ENCODE results near the gene MICAL3. TPM values are rescaled to one million over a fixed set of nuclear protein-coding genes. Genes with fewer than 3 reads are reported as not detected.

Gene MICAL3
- total and polyA plus RNA-seq, 4 donors = 4.4 to 30.7 (median 15.4) TPM

DNA sequence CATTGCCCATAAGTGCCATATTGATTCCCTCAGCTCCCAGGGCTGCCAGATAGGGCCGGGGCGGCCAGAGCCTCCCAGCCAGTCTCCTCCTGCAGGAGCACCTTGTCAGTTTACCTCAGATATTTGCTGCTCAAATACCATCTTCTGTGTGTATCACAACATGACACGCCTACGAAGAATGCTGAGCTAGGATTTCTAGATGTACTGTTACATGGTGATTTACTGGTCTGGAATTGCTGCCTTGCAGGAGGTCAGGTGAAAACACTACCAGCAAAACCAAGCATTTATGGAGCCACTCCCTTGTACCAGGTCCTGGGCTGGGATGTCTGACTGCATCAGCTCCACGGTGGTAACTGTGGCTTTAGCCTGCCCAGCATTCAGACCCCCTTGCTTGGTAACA lies 11.8 kb downstream of the MICAL3 start:
- Histone ChIP-seq H3K4me1 (ENCODE audit: control insufficient read depth in 5 of 5, insufficient read depth in 5 of 5, low read length in 5 of 5) (peaks cover 0 to 4% (median 0%) of the 10 kb centered on the region in 5 donors), H3K36me3 (ENCODE audit: control insufficient read depth in 4 of 4, insufficient read depth in 4 of 4, low read length in 4 of 4) (no peaks in the 10 kb centered on the region), H3K9ac (ENCODE audit: insufficient read depth in 1 of 2, low read length in 2 of 2) (no peak overlapping the region), H3K27me3 (ENCODE audit: control insufficient read depth in 3 of 3, insufficient read depth in 3 of 3, low read length in 2 of 3) (no peaks in the 10 kb centered on the region), H3K9me3 (ENCODE audit: control insufficient read depth in 4 of 4, insufficient read depth in 3 of 4, low read length in 3 of 4) (no peaks in the 10 kb centered on the region), H3K4me3 (no peak overlapping the region), H3K27ac (ENCODE audit: low read depth in 1 of 2, low read length in 1 of 2) (no peak overlapping the region)
- DNase-seq (no peak), ATAC-seq (ENCODE audit: insufficient read depth, low FRiP score) (no peak)
- 93 to 94% methylated on average over 5 of the region's 5 CpGs for WGBS, 2 donors
- TF ChIP-seq, protein P1, sequence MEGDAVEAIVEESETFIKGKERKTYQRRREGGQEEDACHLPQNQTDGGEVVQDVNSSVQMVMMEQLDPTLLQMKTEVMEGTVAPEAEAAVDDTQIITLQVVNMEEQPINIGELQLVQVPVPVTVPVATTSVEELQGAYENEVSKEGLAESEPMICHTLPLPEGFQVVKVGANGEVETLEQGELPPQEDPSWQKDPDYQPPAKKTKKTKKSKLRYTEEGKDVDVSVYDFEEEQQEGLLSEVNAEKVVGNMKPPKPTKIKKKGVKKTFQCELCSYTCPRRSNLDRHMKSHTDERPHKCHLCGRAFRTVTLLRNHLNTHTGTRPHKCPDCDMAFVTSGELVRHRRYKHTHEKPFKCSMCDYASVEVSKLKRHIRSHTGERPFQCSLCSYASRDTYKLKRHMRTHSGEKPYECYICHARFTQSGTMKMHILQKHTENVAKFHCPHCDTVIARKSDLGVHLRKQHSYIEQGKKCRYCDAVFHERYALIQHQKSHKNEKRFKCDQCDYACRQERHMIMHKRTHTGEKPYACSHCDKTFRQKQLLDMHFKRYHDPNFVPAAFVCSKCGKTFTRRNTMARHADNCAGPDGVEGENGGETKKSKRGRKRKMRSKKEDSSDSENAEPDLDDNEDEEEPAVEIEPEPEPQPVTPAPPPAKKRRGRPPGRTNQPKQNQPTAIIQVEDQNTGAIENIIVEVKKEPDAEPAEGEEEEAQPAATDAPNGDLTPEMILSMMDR (IDR thresholded peaks at IDR 0.05; ENCODE audit: control extremely low read depth, extremely low read depth) = no peak

DNA sequence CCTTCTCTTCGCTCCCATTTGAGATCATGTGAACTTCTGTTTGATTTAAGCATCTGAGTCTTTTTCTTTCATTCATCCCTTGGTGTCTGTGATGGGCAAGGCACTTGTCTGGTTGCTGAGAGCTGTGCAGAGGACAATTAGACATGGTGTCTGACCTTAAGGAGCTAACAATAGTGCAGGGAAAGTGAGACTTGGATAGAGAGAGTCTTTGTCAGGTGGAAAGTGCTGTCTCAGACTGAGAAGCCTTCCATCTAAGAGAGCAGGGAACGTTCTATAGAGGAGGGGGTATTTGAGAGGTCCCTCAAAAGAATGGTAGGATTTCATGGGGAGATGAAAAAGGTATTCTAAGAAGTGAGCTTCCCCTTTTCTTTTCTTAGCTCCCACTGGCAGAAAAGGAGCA lies 14.1 kb downstream of the MICAL3 start:
- ATAC-seq (ENCODE audit: insufficient read depth, low FRiP score) (no peak), DNase-seq (no peak)
- Histone ChIP-seq H3K9me3 (ENCODE audit: control insufficient read depth in 4 of 4, insufficient read depth in 3 of 4, low read length in 3 of 4) (no peaks in the 10 kb centered on the region), H3K4me3 (no peak overlapping the region), H3K4me1 (ENCODE audit: control insufficient read depth in 5 of 5, insufficient read depth in 5 of 5, low read length in 5 of 5) (peaks cover 0 to 4% (median 0%) of the 10 kb centered on the region in 5 donors), H3K36me3 (ENCODE audit: control insufficient read depth in 4 of 4, insufficient read depth in 4 of 4, low read length in 4 of 4) (no peaks in the 10 kb centered on the region), H3K27ac (ENCODE audit: low read depth in 1 of 2, low read length in 1 of 2) (no peak overlapping the region), H3K27me3 (ENCODE audit: control insufficient read depth in 3 of 3, insufficient read depth in 3 of 3, low read length in 2 of 3) (no peaks in the 10 kb centered on the region), H3K9ac (ENCODE audit: insufficient read depth in 1 of 2, low read length in 2 of 2) (no peak overlapping the region)
- TF ChIP-seq, protein P1 (IDR thresholded peaks at IDR 0.05; ENCODE audit: control extremely low read depth, extremely low read depth) = no peak
- WGBS, 2 donors = 81 to 86% methylated on average over 2 of the region's 2 CpGs

DNA sequence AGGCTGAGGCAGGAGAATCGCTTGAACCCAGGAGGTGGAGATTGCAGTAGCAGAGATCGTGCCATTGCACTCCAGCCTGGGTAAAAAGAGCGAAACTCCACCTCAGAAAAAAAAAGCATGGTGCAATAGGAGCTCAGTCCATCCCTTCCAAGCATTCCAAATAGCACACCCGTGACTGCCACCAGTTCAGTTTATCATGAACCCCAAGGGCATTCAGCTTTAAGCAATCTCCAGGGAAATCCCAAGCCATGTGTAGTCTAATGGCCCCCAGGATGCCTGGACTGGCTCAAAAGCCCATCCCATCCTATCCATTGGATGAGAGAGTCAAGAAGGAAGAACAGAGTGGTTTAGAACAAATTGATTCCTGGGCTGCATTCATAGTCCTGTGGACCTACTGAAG lies 16.2 kb downstream of the MICAL3 start:
- Histone ChIP-seq H3K4me3 (no peak overlapping the region), H3K27me3 (ENCODE audit: control insufficient read depth in 3 of 3, insufficient read depth in 3 of 3, low read length in 2 of 3) (no peaks in the 10 kb centered on the region), H3K9me3 (ENCODE audit: control insufficient read depth in 4 of 4, insufficient read depth in 3 of 4, low read length in 3 of 4) (no peaks in the 10 kb centered on the region), H3K4me1 (ENCODE audit: control insufficient read depth in 5 of 5, insufficient read depth in 5 of 5, low read length in 5 of 5) (peaks cover 0 to 4% (median 0%) of the 10 kb centered on the region in 5 donors), H3K36me3 (ENCODE audit: control insufficient read depth in 4 of 4, insufficient read depth in 4 of 4, low read length in 4 of 4) (no peaks in the 10 kb centered on the region), H3K9ac (ENCODE audit: insufficient read depth in 1 of 2, low read length in 2 of 2) (no peak overlapping the region), H3K27ac (ENCODE audit: low read depth in 1 of 2, low read length in 1 of 2) (no peak overlapping the region)
- DNase-seq = no peak
- TF ChIP-seq, protein P1 (IDR thresholded peaks at IDR 0.05; ENCODE audit: control extremely low read depth, extremely low read depth) = no peak
- WGBS, 2 donors = 94 to 95% methylated on average over 4 of the region's 4 CpGs
- no peak for ATAC-seq (ENCODE audit: insufficient read depth, low FRiP score)
